GM23338 (cell line): ENCODE data around the gene PGAP6.

ENCODE experiments used
- EZH2phosphoT487 ChIP-seq: fragments of 200-600 bp; sonication (generic); IDR thresholded peaks from one replicate; pipeline ENCODE4 v1.8.1; 2018; ENCODE audit warnings: antibody characterized with exemption; ENCODE audit not compliant: unreplicated experiment
- NANOG ChIP-seq: IDR thresholded peaks from 2 replicates; pipeline ENCODE4 v1.6.1; 2016; ENCODE audit warnings: antibody characterized with exemption, borderline replicate concordance
- POLR2AphosphoS5 ChIP-seq: IDR thresholded peaks from 2 replicates; pipeline ENCODE4 v1.6.1; 2016; ENCODE audit warnings: antibody characterized with exemption, low read depth
- STAT1 ChIP-seq: IDR thresholded peaks from one replicate; pipeline ENCODE4 v1.6.1; 2016; ENCODE audit warnings: antibody characterized with exemption; ENCODE audit not compliant: unreplicated experiment
- TF ChIP-seq, protein P1 (sequence below), 2 experiments: fragments of 200-600 bp in 1 of 2; sonication (generic) in 1 of 2; conservative IDR thresholded peaks; 2 replicates each; pipeline versions ENCODE4 v1.5.1 to v1.6.1; 2016 to 2017; ENCODE audit warnings: antibody characterized with exemption in 2 of 2, low read depth in 2 of 2, mild to moderate bottlenecking in 2 of 2, moderate library complexity in 1 of 2
- TF ChIP-seq, protein P2 (sequence below): IDR thresholded peaks from 2 replicates; pipeline ENCODE4 v1.6.1; 2016; ENCODE audit warnings: antibody characterized with exemption

DNA sequence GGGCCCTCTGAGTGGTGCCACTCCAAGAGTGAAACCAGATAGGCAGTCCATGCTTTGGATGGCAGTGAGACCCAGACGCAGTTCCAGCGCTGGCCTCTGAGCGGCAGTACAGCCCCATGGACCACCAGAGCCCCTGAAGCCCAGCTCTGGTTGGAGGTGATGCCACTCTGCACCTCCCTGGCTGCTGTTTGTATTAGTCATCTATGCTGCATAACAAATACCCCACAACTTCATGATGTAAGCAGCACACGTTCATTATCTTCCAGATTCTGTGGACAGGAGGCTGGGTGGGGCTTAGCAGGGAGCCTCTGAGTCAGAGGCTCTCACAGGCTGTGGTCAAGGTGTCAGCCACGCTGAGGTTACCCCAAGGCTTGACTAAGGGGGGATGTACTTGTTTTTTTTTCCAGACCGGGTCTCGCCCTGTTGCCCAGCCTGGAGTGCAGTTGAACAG lies 10.1 kb upstream of the PGAP6 start:
- TF ChIP-seq, protein P1, sequence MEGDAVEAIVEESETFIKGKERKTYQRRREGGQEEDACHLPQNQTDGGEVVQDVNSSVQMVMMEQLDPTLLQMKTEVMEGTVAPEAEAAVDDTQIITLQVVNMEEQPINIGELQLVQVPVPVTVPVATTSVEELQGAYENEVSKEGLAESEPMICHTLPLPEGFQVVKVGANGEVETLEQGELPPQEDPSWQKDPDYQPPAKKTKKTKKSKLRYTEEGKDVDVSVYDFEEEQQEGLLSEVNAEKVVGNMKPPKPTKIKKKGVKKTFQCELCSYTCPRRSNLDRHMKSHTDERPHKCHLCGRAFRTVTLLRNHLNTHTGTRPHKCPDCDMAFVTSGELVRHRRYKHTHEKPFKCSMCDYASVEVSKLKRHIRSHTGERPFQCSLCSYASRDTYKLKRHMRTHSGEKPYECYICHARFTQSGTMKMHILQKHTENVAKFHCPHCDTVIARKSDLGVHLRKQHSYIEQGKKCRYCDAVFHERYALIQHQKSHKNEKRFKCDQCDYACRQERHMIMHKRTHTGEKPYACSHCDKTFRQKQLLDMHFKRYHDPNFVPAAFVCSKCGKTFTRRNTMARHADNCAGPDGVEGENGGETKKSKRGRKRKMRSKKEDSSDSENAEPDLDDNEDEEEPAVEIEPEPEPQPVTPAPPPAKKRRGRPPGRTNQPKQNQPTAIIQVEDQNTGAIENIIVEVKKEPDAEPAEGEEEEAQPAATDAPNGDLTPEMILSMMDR (conservative IDR thresholded peaks at IDR 0.05; ENCODE audit: low read depth in 2 of 2): peak; percentile 97
- TF ChIP-seq EZH2phosphoT487 (no peak), NANOG (no peak), POLR2AphosphoS5 (no peak), STAT1 (no peak)
- TF ChIP-seq, protein P2, sequence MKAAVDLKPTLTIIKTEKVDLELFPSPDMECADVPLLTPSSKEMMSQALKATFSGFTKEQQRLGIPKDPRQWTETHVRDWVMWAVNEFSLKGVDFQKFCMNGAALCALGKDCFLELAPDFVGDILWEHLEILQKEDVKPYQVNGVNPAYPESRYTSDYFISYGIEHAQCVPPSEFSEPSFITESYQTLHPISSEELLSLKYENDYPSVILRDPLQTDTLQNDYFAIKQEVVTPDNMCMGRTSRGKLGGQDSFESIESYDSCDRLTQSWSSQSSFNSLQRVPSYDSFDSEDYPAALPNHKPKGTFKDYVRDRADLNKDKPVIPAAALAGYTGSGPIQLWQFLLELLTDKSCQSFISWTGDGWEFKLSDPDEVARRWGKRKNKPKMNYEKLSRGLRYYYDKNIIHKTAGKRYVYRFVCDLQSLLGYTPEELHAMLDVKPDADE: no peak
